ENCODE measurements around the gene RPS6KC1. TPM values are rescaled to one million over a fixed set of nuclear protein-coding genes. Genes with fewer than 3 reads are reported as not detected.
A peak's percentile ranks its signal among the peaks of the same experiment; 100 is the strongest.

The RPS6KC1 gene
- total and polyA plus RNA-seq, 2 of the 4 experiments (the other 2 are of a cell fraction): 7.9 to 23.7 TPM

GRCh38 chr1:213244664-213245091 is 193.6 kb downstream of the RPS6KC1 start:
- no peak overlapping the region for H2AK9ac ChIP-seq (replicated peaks; ENCODE audit: low read depth, low read length, poor library complexity)
- no peak overlapping the region for H2AFZ ChIP-seq (replicated peaks; ENCODE audit: low read length, poor library complexity)
- DNase-seq (peak; percentile 65), ATAC-seq (ENCODE audit: low read depth) (peak; percentile 63)
- no peak overlapping the region for H2BK20ac ChIP-seq (ENCODE audit: low read depth, low read length)
- ChIA-PET CTCF (interaction anchor here (0.6 to 1.1 kb wide), 3 partner anchors 21 to 970 kb away, joined by 3 to 11 read pairs (median 3); no protein-coding TSS in a partner anchor), POLR2A (ENCODE audit: unreplicated experiment) (no interaction called here)
- no CpG with 5 or more reads among the region's 3 CpGs for WGBS, 2 experiments (ENCODE audit: extremely low coverage in 2 of 2, insufficient read length in 1 of 2)
- no peak overlapping the region for H3K27ac ChIP-seq (ENCODE audit: insufficient read depth, low read length)
- H3K14ac ChIP-seq (replicated peaks; ENCODE audit: low read depth, low read length): no peak overlapping the region
- H3K4me3 ChIP-seq (ENCODE audit: insufficient read depth, low read depth, low read length): no peak overlapping the region
- no peak overlapping the region for H4K8ac ChIP-seq (ENCODE audit: low read depth in 2 of 2, low read length in 2 of 2)
- intact Hi-C loops (cut with micrococcal nuclease): loop anchor here (1.0 to 10.0 kb wide), 5 partner anchors 120 to 1080 kb away; partner anchors contain the start of gene PROX1
- H3K36me3 ChIP-seq (ENCODE audit: control insufficient read depth, insufficient read depth, low read length): peaks cover 5% of the 10 kb centered on the region
- peak; percentile 65 for TF ChIP-seq SMC3 (IDR thresholded peaks at IDR 0.05; ENCODE audit: low read depth, low read length)
- TF ChIP-seq CTCF (conservative IDR thresholded peaks at IDR 0.05; ENCODE audit: low read depth, low read length): peak; percentile 79
- TF ChIP-seq RAD21 (IDR thresholded peaks at IDR 0.05; ENCODE audit: low read length): peak; percentile 72
- no peak for TF ChIP-seq POLR2A (IDR thresholded peaks at IDR 0.05; ENCODE audit: low read depth, low read length)
- no peak overlapping the region for H3K18ac ChIP-seq (ENCODE audit: low read depth, low read length)
- H3K9me3 ChIP-seq (ENCODE audit: control insufficient read depth, insufficient read depth, low read length): no peaks in the 10 kb centered on the region
- no peak overlapping the region for H3K9ac ChIP-seq (ENCODE audit: low read depth, low read length)
- H3K4me2 ChIP-seq (ENCODE audit: low read depth, low read length): no peak overlapping the region
- no peaks in the 10 kb centered on the region; a peak in 1 of 4 replicates for H3K79me1 ChIP-seq (ENCODE audit: low read depth in 1 of 2, low read length in 2 of 2)
- H2AK5ac ChIP-seq (ENCODE audit: low read depth, low read length): no peak overlapping the region
- H4K20me1 ChIP-seq (ENCODE audit: insufficient read depth, low read length): no peaks in the 10 kb centered on the region
- H3K4ac ChIP-seq (ENCODE audit: low read depth, low read length): no peak overlapping the region
- dilution Hi-C loops (cut with HindIII; ENCODE audit: low sequenced_read_pairs, unreplicated experiment): no loop called here
- no peak overlapping the region for H4K5ac ChIP-seq (ENCODE audit: low read depth, low read length)
- H3K4me1 ChIP-seq (ENCODE audit: control insufficient read depth, insufficient read depth, low read length): peaks cover 1% of the 10 kb centered on the region; the same call in 1 of the 2 replicates
- no peak overlapping the region for H2BK120ac ChIP-seq (ENCODE audit: low read depth, low read length)
- no peaks in the 10 kb centered on the region for H3K9me1 ChIP-seq (ENCODE audit: insufficient read depth, low read length)
- H3K27me3 ChIP-seq (ENCODE audit: control insufficient read depth, insufficient read depth, low read length): no peaks in the 10 kb centered on the region
- no TSS peak for BruUV-seq (replicated peaks)
- H2BK5ac ChIP-seq (ENCODE audit: low read depth, low read length, poor library complexity, severe bottlenecking): no peak overlapping the region
- H4K91ac ChIP-seq (ENCODE audit: insufficient read depth, low read depth, low read length): no peak overlapping the region
- H2BK15ac ChIP-seq (ENCODE audit: low read depth, low read length): no peak overlapping the region
- in situ Hi-C loops (cut with MboI; ENCODE audit: low sequenced_read_pairs): loop anchor here (10.0 kb wide), 1 partner anchor 880 kb away; no protein-coding TSS in a partner anchor
- no peak overlapping the region for H3K56ac ChIP-seq (ENCODE audit: extremely low read depth, insufficient read depth, low read length)
- no peak overlapping the region for H3K23ac ChIP-seq (ENCODE audit: low read depth, low read length)
